Mesothelial cell of epicardium (in vitro differentiated cells): ENCODE results near the gene FAAH. TPM values are rescaled to one million over a fixed set of nuclear protein-coding genes. Genes with fewer than 3 reads are reported as not detected.

Source experiments
- DNase-seq, 2 experiments: peaks; one replicate each; pipeline ENCODE4 v3.0.0; 2021; ENCODE audit warnings: low spot score in 2 of 2; ENCODE audit not compliant: unreplicated experiment in 2 of 2
- H3K27ac Mint-ChIP-seq: 2 replicates; pipeline ENCODE4 v1.8.0; 2021; ENCODE audit warnings: mixed read lengths
- H3K27me3 Mint-ChIP-seq: 2 replicates; pipeline ENCODE4 v1.8.0; 2021; ENCODE audit warnings: low read depth, mixed read lengths
- H3K36me3 Mint-ChIP-seq: 2 replicates; pipeline ENCODE4 v1.8.0; 2021; ENCODE audit warnings: mixed read lengths
- H3K4me1 Mint-ChIP-seq: 2 replicates; pipeline ENCODE4 v1.8.0; 2021; ENCODE audit warnings: mixed read lengths
- H3K4me3 Mint-ChIP-seq: 2 replicates; pipeline ENCODE4 v1.8.0; 2021; ENCODE audit warnings: mild to moderate bottlenecking, moderate library complexity, mixed read lengths
- H3K9me3 Mint-ChIP-seq: 2 replicates; pipeline ENCODE4 v1.8.0; 2021; ENCODE audit warnings: mixed read lengths
- total RNA-seq: library from RNA; stranded (reverse); gene quantifications from 3 replicates; pipeline ENCODE4 v1.2.1, GENCODE V29; 2021
- TF ChIP-seq, protein P1 (sequence below): fragments of 200-600 bp; sonication (generic); IDR thresholded peaks from one replicate; pipeline ENCODE4 v1.5.0; 2021; ENCODE audit warnings: antibody characterized with exemption; ENCODE audit not compliant: unreplicated experiment

FAAH gene
- total RNA-seq, 1 donor from 2014 or later: 35.0 TPM

DNA sequence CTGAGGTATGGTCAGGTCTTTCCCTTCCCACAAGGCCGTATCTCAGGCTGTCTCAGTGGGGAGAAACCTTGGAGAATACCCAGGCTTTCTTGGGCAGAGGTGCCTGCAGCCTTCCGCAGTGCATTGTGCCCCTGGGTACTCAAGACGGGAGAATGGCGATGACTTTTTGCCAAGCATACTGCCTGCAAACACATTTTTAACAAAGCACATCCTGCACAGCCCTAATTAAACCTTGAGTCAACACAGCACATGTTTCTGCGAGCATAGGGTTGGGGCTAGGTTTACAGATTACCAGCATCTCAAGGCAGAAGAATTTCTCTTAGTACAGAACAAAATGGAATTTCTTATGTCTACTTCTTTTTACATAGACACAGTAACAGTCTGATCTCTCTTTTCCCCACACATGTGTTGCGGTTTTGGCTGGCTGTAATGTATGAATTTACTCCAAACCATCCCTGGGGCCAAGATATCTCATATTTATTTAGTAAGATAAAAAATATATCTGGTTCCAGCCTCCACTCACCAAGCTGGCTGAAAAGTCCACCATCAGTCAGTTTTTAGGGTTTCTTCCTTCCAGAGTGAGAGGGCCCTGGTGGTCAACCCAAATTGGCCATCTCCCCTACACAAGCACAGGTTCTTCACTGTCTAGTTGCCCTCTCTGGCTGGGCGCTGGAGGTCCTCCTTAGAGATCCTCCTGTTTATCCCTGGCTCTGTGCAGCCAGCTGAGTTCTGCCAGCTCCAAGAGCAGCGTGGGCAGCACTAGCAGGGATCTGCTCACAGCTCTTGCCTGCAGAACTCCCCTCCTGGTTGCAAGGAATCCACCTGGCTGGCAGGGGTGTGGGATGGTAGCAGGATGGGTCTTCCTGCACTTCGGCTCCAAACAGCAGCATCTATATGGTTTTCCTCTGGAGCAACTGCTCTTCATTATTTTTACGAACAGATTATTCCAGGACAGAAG lies 2.6 kb downstream of the FAAH start:
- no peak for DNase-seq
- H3K36me3 Mint-ChIP-seq: peaks cover 6% of the 10 kb centered on the region
- H3K4me3 Mint-ChIP-seq: no peak overlapping the region
- peaks cover 5% of the 10 kb centered on the region for H3K9me3 Mint-ChIP-seq
- peak overlapping the region; percentile 15 for H3K27ac Mint-ChIP-seq
- TF ChIP-seq, protein P1, sequence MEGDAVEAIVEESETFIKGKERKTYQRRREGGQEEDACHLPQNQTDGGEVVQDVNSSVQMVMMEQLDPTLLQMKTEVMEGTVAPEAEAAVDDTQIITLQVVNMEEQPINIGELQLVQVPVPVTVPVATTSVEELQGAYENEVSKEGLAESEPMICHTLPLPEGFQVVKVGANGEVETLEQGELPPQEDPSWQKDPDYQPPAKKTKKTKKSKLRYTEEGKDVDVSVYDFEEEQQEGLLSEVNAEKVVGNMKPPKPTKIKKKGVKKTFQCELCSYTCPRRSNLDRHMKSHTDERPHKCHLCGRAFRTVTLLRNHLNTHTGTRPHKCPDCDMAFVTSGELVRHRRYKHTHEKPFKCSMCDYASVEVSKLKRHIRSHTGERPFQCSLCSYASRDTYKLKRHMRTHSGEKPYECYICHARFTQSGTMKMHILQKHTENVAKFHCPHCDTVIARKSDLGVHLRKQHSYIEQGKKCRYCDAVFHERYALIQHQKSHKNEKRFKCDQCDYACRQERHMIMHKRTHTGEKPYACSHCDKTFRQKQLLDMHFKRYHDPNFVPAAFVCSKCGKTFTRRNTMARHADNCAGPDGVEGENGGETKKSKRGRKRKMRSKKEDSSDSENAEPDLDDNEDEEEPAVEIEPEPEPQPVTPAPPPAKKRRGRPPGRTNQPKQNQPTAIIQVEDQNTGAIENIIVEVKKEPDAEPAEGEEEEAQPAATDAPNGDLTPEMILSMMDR: no peak
- peaks cover 41% of the 10 kb centered on the region for H3K4me1 Mint-ChIP-seq
- H3K27me3 Mint-ChIP-seq: peaks cover 22% of the 10 kb centered on the region

DNA sequence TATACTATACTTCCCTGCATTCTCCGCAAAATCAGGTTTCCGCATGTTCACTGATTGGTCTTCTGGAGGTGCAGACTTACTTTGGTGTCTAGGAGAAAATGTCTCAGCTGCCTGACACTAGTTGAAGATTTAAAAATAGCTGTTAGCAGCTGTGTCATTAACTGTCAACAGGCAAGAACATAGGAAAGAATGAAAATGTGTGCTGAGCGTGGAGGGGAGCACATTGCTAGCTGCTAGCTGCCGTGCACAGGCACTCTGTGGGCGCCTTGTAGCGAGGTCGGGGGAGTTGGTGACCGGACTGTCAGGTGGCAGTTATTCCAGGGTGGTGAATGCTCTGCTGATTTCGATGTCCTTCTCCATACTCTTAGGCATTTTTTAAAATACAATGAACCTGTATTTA lies 5.2 kb downstream of the FAAH start:
- H3K36me3 Mint-ChIP-seq: no peaks in the 10 kb centered on the region
- no peak overlapping the region for H3K27ac Mint-ChIP-seq
- H3K27me3 Mint-ChIP-seq: peaks cover 14% of the 10 kb centered on the region
- H3K4me1 Mint-ChIP-seq: peaks cover 41% of the 10 kb centered on the region
- no peaks in the 10 kb centered on the region for H3K9me3 Mint-ChIP-seq
- TF ChIP-seq, protein P1: no peak
- no peak for DNase-seq
- no peak overlapping the region for H3K4me3 Mint-ChIP-seq

DNA sequence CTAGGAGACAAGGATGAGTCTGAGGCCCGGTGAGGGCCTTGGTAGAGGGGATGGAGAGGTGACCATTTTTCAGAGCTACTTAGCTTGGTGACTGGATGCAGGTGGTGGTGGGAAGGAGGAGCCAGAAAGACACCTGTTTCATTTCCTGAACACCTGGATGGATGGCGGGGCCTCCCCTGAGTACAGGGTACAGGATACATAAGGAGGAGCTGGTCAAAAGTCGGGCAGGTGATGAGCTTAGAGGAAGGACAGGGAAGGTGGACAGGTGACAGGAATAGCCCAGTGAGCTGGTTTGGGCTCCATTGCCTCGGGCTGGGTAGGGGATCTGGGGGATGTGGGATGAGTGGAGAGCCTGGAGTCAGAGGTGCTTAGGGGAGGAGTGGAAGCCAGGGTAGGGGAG lies 6.3 kb downstream of the FAAH start:
- H3K4me1 Mint-ChIP-seq: peaks cover 31% of the 10 kb centered on the region
- TF ChIP-seq, protein P1: no peak
- H3K27ac Mint-ChIP-seq: peak overlapping the region; percentile 48
- H3K4me3 Mint-ChIP-seq: no peak overlapping the region
- no peaks in the 10 kb centered on the region for H3K9me3 Mint-ChIP-seq
- peaks cover 5% of the 10 kb centered on the region for H3K27me3 Mint-ChIP-seq
- no peaks in the 10 kb centered on the region for H3K36me3 Mint-ChIP-seq
- DNase-seq: no peak

DNA sequence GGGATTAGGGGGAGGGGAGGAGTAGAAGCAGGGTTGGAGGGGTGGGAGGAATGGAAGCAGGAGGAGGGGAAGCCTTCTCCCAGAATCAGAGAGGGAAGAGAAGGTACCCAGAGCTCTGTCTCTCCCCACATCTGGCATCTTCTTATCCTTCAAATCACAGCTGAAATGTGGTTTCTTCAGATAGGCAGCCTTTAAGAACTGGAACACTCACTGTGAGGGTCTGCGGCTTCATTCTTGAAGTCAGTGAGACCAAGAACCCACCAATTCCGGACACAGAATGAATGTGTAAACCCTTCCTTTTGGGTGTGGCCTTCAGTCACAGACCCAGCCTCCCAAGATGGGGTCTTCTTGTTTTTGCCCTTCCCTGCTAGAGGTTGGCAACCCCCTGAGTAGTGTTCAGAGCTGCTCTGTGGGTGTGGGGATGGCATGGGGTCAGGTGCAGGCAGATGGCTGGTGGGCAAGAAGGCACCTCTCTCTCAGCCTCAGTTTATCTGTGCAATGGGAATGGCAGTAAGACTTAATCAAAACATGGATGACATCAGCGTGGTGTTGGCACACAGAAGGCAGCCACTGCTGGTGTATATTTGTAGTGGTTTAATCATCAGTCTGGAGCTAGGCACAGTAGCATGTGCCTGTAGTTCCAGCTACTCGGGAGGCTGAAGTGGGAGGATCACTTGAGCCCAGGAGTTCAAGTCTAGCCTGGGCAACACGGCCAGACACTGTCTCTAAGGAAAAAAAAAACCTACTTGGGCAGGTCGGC lies 7.2 kb downstream of the FAAH start:
- H3K27ac Mint-ChIP-seq: no peak overlapping the region
- peaks cover 25% of the 10 kb centered on the region for H3K4me1 Mint-ChIP-seq
- H3K4me3 Mint-ChIP-seq: no peak overlapping the region
- no peaks in the 10 kb centered on the region for H3K9me3 Mint-ChIP-seq
- no peak for DNase-seq
- peaks cover 3% of the 10 kb centered on the region for H3K27me3 Mint-ChIP-seq
- TF ChIP-seq, protein P1: no peak
- H3K36me3 Mint-ChIP-seq: no peaks in the 10 kb centered on the region

DNA sequence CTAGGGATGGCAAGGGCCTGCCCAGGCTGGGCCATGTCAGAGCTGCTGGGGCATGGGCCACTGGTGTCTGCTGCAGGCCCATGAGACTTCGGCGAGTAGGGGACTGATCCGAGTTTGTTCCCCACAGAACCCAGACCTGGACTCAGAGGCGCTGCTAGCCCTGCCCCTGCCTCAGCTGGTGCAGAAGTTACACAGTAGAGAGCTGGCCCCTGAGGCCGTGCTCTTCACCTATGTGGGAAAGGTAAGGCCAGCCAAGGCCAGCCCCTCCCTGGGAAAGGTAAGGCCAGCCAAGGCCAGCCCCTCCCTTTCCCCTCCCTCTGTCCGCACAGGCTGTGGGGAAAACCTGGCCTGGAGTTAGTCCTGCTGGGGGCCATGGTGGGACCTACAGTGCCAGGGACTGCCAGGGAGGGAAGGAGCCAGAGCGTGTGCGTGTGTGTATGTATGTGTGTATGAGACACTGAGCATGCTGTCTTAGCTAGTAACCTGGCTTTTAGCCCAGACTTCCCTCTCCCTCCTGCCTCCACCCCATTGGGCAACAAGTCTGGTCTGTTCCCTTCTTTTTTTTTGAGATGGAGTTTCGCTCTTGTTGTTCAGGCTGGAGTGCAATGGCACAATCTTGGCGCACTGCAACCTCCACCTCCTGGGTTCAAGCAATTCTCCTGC lies 8.0 kb downstream of the FAAH start:
- peaks cover 4% of the 10 kb centered on the region for H3K27me3 Mint-ChIP-seq
- DNase-seq: no peak
- TF ChIP-seq, protein P1: no peak
- H3K9me3 Mint-ChIP-seq: no peaks in the 10 kb centered on the region
- H3K27ac Mint-ChIP-seq: no peak overlapping the region
- no peak overlapping the region for H3K4me3 Mint-ChIP-seq
- peaks cover 20% of the 10 kb centered on the region for H3K4me1 Mint-ChIP-seq
- peaks cover under 1% of the 10 kb centered on the region for H3K36me3 Mint-ChIP-seq
